Left ventricle myocardium inferior (tissue), 1 donor: ENCODE measurements around the gene PTGES3L. TPM values are rescaled to one million over a fixed set of nuclear protein-coding genes. Genes with fewer than 3 reads are reported as not detected.

ENCODE experiments used
- DNase-seq: peaks from one replicate; pipeline ENCODE4 v3.0.0-alpha.2; 2020
- H3K27ac ChIP-seq: fragments of 200-600 bp; replicated peaks from 2 replicates; pipeline ENCODE4 v1.8.0; 2021
- H3K27me3 ChIP-seq: fragments of 200-600 bp; 2 replicates; pipeline ENCODE4 v1.8.0; 2021; ENCODE audit warnings: low read depth
- H3K36me3 ChIP-seq: fragments of 200-600 bp; 2 replicates; pipeline ENCODE4 v1.8.0; 2021
- H3K4me1 ChIP-seq: fragments of 200-600 bp; 2 replicates; pipeline ENCODE4 v1.8.0; 2021
- H3K4me3 ChIP-seq: fragments of 200-600 bp; 2 replicates; pipeline ENCODE4 v1.8.0; 2021; ENCODE audit warnings: mild to moderate bottlenecking, moderate library complexity
- H3K9me3 ChIP-seq: fragments of 200-600 bp; replicated peaks from 2 replicates; pipeline ENCODE4 v1.8.0; 2021
- intact Hi-C: fragments of 100-400 bp; cut with micrococcal nuclease; formaldehyde crosslinking; loops from one replicate; pipeline ENCODE4 v1.11.0; 2022
- total RNA-seq: library from RNA; stranded (reverse); fragmentation: NEBNext Ultra II Directional; extraction: Animal tissue kit (Norgen Biotek cat#: 25700); gene quantifications from one replicate; pipeline ENCODE4 v1.2.1, GENCODE V29; 2021
- TF ChIP-seq, protein P1 (sequence below): fragments of 200-600 bp; IDR thresholded peaks from 2 replicates; pipeline ENCODE4 v1.8.0; 2021; ENCODE audit warnings: antibody characterized with exemption, mild to moderate bottlenecking, borderline replicate concordance
- donor health status: DM: no; HTN: yes; CAD: no; lungs with severe emphysema.

PTGES3L gene
- total RNA-seq, 1 donor from 2014 or later: 37.9 TPM

GRCh38 chr17:42918902-42919521 lies 60.9 kb downstream of the PTGES3L start:
- Histone ChIP-seq H3K27me3 (no peaks in the 10 kb centered on the region), H3K27ac (no peak overlapping the region), H3K9me3 (no peaks in the 10 kb centered on the region), H3K4me3 (no peak overlapping the region), H3K4me1 (peaks cover 24% of the 10 kb centered on the region), H3K36me3 (no peaks in the 10 kb centered on the region)
- intact Hi-C loops: no loop called here
- DNase-seq: no peak
- TF ChIP-seq, protein P1, sequence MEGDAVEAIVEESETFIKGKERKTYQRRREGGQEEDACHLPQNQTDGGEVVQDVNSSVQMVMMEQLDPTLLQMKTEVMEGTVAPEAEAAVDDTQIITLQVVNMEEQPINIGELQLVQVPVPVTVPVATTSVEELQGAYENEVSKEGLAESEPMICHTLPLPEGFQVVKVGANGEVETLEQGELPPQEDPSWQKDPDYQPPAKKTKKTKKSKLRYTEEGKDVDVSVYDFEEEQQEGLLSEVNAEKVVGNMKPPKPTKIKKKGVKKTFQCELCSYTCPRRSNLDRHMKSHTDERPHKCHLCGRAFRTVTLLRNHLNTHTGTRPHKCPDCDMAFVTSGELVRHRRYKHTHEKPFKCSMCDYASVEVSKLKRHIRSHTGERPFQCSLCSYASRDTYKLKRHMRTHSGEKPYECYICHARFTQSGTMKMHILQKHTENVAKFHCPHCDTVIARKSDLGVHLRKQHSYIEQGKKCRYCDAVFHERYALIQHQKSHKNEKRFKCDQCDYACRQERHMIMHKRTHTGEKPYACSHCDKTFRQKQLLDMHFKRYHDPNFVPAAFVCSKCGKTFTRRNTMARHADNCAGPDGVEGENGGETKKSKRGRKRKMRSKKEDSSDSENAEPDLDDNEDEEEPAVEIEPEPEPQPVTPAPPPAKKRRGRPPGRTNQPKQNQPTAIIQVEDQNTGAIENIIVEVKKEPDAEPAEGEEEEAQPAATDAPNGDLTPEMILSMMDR: no peak

Other genes with a start within 250 kb of the PTGES3L start
- 43.3 TPM for gene EZH1, start 235.0 kb downstream of the PTGES3L start, total RNA-seq
- gene RAMP2, start 218.9 kb downstream of the PTGES3L start, total RNA-seq: 37.7 TPM
- gene VPS25, start 206.6 kb downstream of the PTGES3L start, total RNA-seq: 37.5 TPM
- not detected for gene WNK4, start 199.5 kb downstream of the PTGES3L start, total RNA-seq
- gene COA3, start 181.4 kb downstream of the PTGES3L start, total RNA-seq: 71.0 TPM
- gene CNTD1, start 181.2 kb downstream of the PTGES3L start, total RNA-seq: not detected
- gene BECN1, start 155.8 kb downstream of the PTGES3L start, total RNA-seq: 80.8 TPM
- 62.6 TPM for gene PSME3, start 146.7 kb downstream of the PTGES3L start, total RNA-seq
- gene AOC2, start 135.5 kb downstream of the PTGES3L start, total RNA-seq: 0.44 TPM
- gene AOC3, start 128.9 kb downstream of the PTGES3L start, total RNA-seq: 7.6 TPM
- not detected for gene G6PC1, start 79.3 kb downstream of the PTGES3L start, total RNA-seq
- 26.0 TPM for gene AARSD1, start 15.6 kb downstream of the PTGES3L start, total RNA-seq
- 12.1 TPM for gene RUNDC1, start 485 bp upstream of the PTGES3L start, total RNA-seq
- 759 TPM for gene RPL27, start 18.3 kb upstream of the PTGES3L start, total RNA-seq
- 11.5 TPM for gene IFI35, start 26.7 kb upstream of the PTGES3L start, total RNA-seq
- gene VAT1, start 42.3 kb upstream of the PTGES3L start, total RNA-seq: 68.2 TPM
- 0.85 TPM for gene RND2, start 45.2 kb upstream of the PTGES3L start, total RNA-seq
- gene BRCA1, start 145.3 kb upstream of the PTGES3L start, total RNA-seq: 8.1 TPM
- 103 TPM for gene NBR1, start 191.1 kb upstream of the PTGES3L start, total RNA-seq
- 3.2 TPM for gene TMEM106A, start 231.8 kb upstream of the PTGES3L start, total RNA-seq
- not detected for gene CCDC200, start 248.5 kb upstream of the PTGES3L start, total RNA-seq